Keratinocyte (primary cell): ENCODE data around the gene POU3F2. TPM values are rescaled to one million over a fixed set of nuclear protein-coding genes. Genes with fewer than 3 reads are reported as not detected.

Experiments
- DNase-seq: peaks from one replicate; pipeline ENCODE4 v3.0.0-alpha.2; 2011; ENCODE audit warnings: low read depth, missing footprints, low spot score
- FAIRE-seq: peaks from 2 replicates; lab custom pipeline; 2011; peaks lifted over from hg19 to GRCh38; lab: Jason Lieb, UNC
- H2AFZ ChIP-seq: 2 replicates; pipeline ENCODE4 v1.6.0; 2012; ENCODE audit warnings: low read length, control low read depth, inconsistent platforms; ENCODE audit not compliant: control insufficient read depth
- H3K27ac ChIP-seq: 2 replicates; pipeline ENCODE4 v1.5.1; 2011; ENCODE audit warnings: low read length; ENCODE audit not compliant: control insufficient read depth, insufficient read depth
- H3K27me3 ChIP-seq: 3 replicates; pipeline ENCODE4 v1.6.0; 2011; ENCODE audit warnings: low read length; ENCODE audit not compliant: control insufficient read depth, insufficient read depth; ENCODE audit errors: extremely low read depth
- H3K36me3 ChIP-seq, 2 experiments: 2 replicates in 1 of 2; 3 replicates in 1 of 2; pipeline ENCODE4 v1.5.1; 2011; ENCODE audit warnings: low read length in 2 of 2, mild to moderate bottlenecking in 1 of 2; ENCODE audit not compliant: control insufficient read depth in 2 of 2, insufficient read depth in 2 of 2; ENCODE audit errors: extremely low read depth in 1 of 2
- H3K4me1 ChIP-seq: 3 replicates; pipeline ENCODE4 v1.5.1; 2011; ENCODE audit warnings: low read length; ENCODE audit not compliant: control insufficient read depth, insufficient read depth; ENCODE audit errors: extremely low read depth
- H3K4me2 ChIP-seq: 3 replicates; pipeline ENCODE4 v1.6.0; 2011; ENCODE audit warnings: low read depth, low read length; ENCODE audit not compliant: control insufficient read depth, insufficient read depth; ENCODE audit errors: extremely low read depth
- H3K4me3 ChIP-seq, 3 experiments: fragments of 200-600 bp in 1 of 3; sonication (generic) in 1 of 3; 2 replicates in 2 of 3; 3 replicates in 1 of 3; pipeline ENCODE4 v1.5.1; 2011 to 2016; ENCODE audit warnings: low read length in 3 of 3, mild to moderate bottlenecking in 3 of 3, control low read depth in 2 of 3, inconsistent platforms in 1 of 3, low read depth in 1 of 3, mixed read lengths in 1 of 3, mixed run types in 1 of 3, moderate library complexity in 1 of 3; ENCODE audit not compliant: control insufficient read depth in 2 of 3, insufficient read depth in 2 of 3; ENCODE audit errors: extremely low read depth in 1 of 3
- H3K79me2 ChIP-seq: 2 replicates; pipeline ENCODE4 v1.6.0; 2012; ENCODE audit warnings: low read length; ENCODE audit not compliant: control insufficient read depth, insufficient read depth
- H3K9ac ChIP-seq: 3 replicates; pipeline ENCODE4 v1.6.0; 2011; ENCODE audit warnings: low read length; ENCODE audit not compliant: control insufficient read depth, insufficient read depth; ENCODE audit errors: extremely low read depth
- H3K9me1 ChIP-seq: 3 replicates; pipeline ENCODE4 v1.6.0; 2011; ENCODE audit warnings: low read length; ENCODE audit not compliant: control insufficient read depth, insufficient read depth; ENCODE audit errors: extremely low read depth
- H3K9me3 ChIP-seq: 2 replicates; pipeline ENCODE4 v1.5.1; 2012; ENCODE audit warnings: low read depth, low read length; ENCODE audit not compliant: control insufficient read depth
- H4K20me1 ChIP-seq: 3 replicates; pipeline ENCODE4 v1.6.0; 2011; ENCODE audit warnings: low read length; ENCODE audit not compliant: control insufficient read depth, insufficient read depth; ENCODE audit errors: extremely low read depth
- CTCF ChIP-seq, 3 experiments: IDR thresholded peaks in 1 of 3; conservative IDR thresholded peaks in 1 of 3; optimal IDR thresholded peaks in 1 of 3; 2 replicates in 2 of 3; 3 replicates in 1 of 3; pipeline versions ENCODE3 to v1.5.1; 2011; ENCODE audit warnings: low read length in 3 of 3, mild to moderate bottlenecking in 3 of 3, moderate library complexity in 2 of 3, control low read depth in 1 of 3, inconsistent platforms in 1 of 3; ENCODE audit not compliant: insufficient read depth in 2 of 3; ENCODE audit errors: extremely low read depth in 1 of 3
- EZH2 ChIP-seq: IDR thresholded peaks from one replicate; pipeline ENCODE4 v1.6.1; 2012; ENCODE audit warnings: inconsistent platforms, mild to moderate bottlenecking, low read length, moderate library complexity
- dilution Hi-C: fragments of 300-500 bp; cut with MboI; formaldehyde crosslinking; loops from one replicate; pipeline ENCODE4 v1.7.0; 2020; ENCODE audit warnings: low sequenced_read_pairs; ENCODE audit not compliant: extremely low pct_ligation_motif_present
- polyA plus RNA-seq, 5 experiments: library from polyadenylated mRNA; depleted of rRNA in 3 of 5; stranded (reverse) in 3 of 5; stranded (forward) in 1 of 5; unstranded in 1 of 5; fragments of >200 nt; gene quantifications; 1 replicate in 1 of 5; 2 replicates in 3 of 5; 3 replicates in 1 of 5; pipeline versions ENCODE4 v1.2.1 to v1.2.3, GENCODE V29; 2011 to 2012; ENCODE audit warnings: missing spikeins in 2 of 5, low read depth in 1 of 5, low replicate concordance in 1 of 5

The POU3F2 gene
- polyA plus RNA-seq, 1 donor (not counting 4 experiments of a cell fraction or from before 2014, with no cell fraction given) = not detected

- H3K9me1 ChIP-seq = no peaks in the 10 kb centered on the region
- peaks cover 89% of the 10 kb centered on the region for H3K27me3 ChIP-seq
- no peak overlapping the region for H3K4me3 ChIP-seq
- H3K4me1 ChIP-seq = peaks cover 6% of the 10 kb centered on the region
- H2AFZ ChIP-seq = no peak overlapping the region
- no peak overlapping the region for H3K4me2 ChIP-seq
- H3K9me3 ChIP-seq = no peaks in the 10 kb centered on the region
- no peak overlapping the region for H3K27ac ChIP-seq
- FAIRE-seq (no peak), DNase-seq (no peak)
- no peak overlapping the region for H3K9ac ChIP-seq
- no peaks in the 10 kb centered on the region for H3K36me3 ChIP-seq
- H3K79me2 ChIP-seq = no peaks in the 10 kb centered on the region
- dilution Hi-C loops = no loop called here
- H4K20me1 ChIP-seq = peaks cover 3% of the 10 kb centered on the region
- TF ChIP-seq EZH2 (no peak), CTCF (optimal IDR thresholded peaks at IDR 0.05 in 1 of 3, IDR thresholded peaks at IDR 0.05 in 1 of 3, conservative IDR thresholded peaks at IDR 0.05 in 1 of 3; ENCODE audit: extremely low read depth in 1 of 3, insufficient read depth in 2 of 3, low read length in 3 of 3) (no peak)
Observed at GRCh38 chr6:98840385-98840784, 6.0 kb downstream of the POU3F2 start.

DNA sequence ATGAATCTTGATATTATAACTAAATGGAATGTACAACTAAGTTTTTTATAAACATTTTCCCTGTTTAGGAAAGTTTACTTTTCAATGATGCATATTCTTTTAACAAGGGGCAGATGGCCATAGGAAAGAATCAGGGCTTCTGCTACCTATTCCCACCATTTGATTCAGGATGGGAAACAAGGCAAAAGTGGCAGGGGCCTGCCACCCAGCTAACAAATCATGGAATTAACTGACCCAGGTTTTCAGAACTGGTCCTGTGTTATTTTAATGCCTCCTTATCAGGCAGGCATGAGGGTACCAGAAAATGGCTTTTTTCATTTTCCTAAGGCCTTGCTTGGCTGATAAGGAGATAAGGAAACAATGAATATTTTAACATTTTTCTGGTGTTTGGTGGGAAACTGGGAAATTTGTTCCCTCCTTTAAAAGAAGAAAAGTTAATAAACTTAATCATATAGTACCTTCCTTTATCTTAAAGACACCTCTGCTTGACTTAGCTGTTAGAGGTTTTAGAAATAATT, 6.7 kb downstream of the POU3F2 start:
- Histone ChIP-seq H3K4me2 (no peak overlapping the region), H3K27ac (no peak overlapping the region), H3K79me2 (no peaks in the 10 kb centered on the region), H2AFZ (no peak overlapping the region), H3K4me3 (no peak overlapping the region), H3K9ac (no peak overlapping the region), H4K20me1 (no peaks in the 10 kb centered on the region), H3K9me1 (no peaks in the 10 kb centered on the region), H3K27me3 (peaks cover 89% of the 10 kb centered on the region), H3K4me1 (peaks cover 8% of the 10 kb centered on the region), H3K9me3 (no peaks in the 10 kb centered on the region), H3K36me3 (no peaks in the 10 kb centered on the region)
- dilution Hi-C loops = no loop called here
- no peak for DNase-seq
- FAIRE-seq = no peak
- TF ChIP-seq EZH2 (peak; percentile 38), CTCF (optimal IDR thresholded peaks at IDR 0.05 in 1 of 3, IDR thresholded peaks at IDR 0.05 in 1 of 3, conservative IDR thresholded peaks at IDR 0.05 in 1 of 3; ENCODE audit: extremely low read depth in 1 of 3, insufficient read depth in 2 of 3, low read length in 3 of 3) (no peak)
